ENCODE results near the gene NAALADL2. TPM values are rescaled to one million over a fixed set of nuclear protein-coding genes. Genes with fewer than 3 reads are reported as not detected.

The NAALADL2 gene
- total RNA-seq, 6 donors from 2014 or later, result 4.4 to 12.6 (median 6.3) TPM

GRCh38 chr3:175434561-175434960 lies 575.4 kb downstream of the NAALADL2 start:
- Histone ChIP-seq H3K36me3 (no peaks in the 10 kb centered on the region), H3K27me3 (no peaks in the 10 kb centered on the region), H3K4me1 (no peaks in the 10 kb centered on the region), H3K27ac (no peak overlapping the region), H3K4me3 (no peak overlapping the region), H3K9me3 (no peaks in the 10 kb centered on the region)
- DNase-seq (no peak), ATAC-seq (ENCODE audit: low FRiP score in 2 of 2) (no peak)
- TF ChIP-seq POLR2A (IDR thresholded peaks at IDR 0.05), result no peak
- no peak for TF ChIP-seq POLR2AphosphoS5 (IDR thresholded peaks at IDR 0.05)
- TF ChIP-seq CTCF (IDR thresholded peaks at IDR 0.05), result no peak
- no peak for TF ChIP-seq EP300 (IDR thresholded peaks at IDR 0.05)

DNA sequence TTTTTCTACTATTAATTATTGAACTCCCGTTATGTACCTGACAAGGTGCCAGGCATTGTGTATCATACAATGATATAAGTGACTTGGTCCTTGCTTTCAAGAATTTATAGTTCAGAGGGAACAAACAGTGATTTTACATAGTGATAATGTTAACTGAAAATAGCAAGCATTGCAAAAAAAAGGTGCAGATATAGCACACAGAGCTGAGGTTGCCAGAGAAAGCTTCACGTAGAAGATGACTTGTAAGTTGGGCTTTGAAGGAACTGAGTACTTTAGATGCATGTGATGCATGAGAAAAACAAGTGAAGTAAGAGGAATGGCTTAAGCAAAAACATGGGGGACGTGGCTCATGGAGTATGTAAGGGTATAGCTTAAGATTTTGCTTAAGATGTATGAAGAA lies 584.5 kb downstream of the NAALADL2 start:
- H3K4me1 ChIP-seq, result no peaks in the 10 kb centered on the region
- H3K9me3 ChIP-seq, result no peaks in the 10 kb centered on the region
- WGBS, 2 donors, result 81 to 83% methylated on average over 3 of the region's 3 CpGs
- DNase-seq, result no peak
- no peaks in the 10 kb centered on the region for H3K36me3 ChIP-seq
- H3K4me3 ChIP-seq, result no peak overlapping the region
- H3K27me3 ChIP-seq, result no peaks in the 10 kb centered on the region
- TF ChIP-seq CTCF (IDR thresholded peaks at IDR 0.05), result no peak
- TF ChIP-seq POLR2A (IDR thresholded peaks at IDR 0.05), result no peak
- no peak for TF ChIP-seq POLR2AphosphoS5 (IDR thresholded peaks at IDR 0.05)
- TF ChIP-seq EP300 (IDR thresholded peaks at IDR 0.05), result no peak
- ATAC-seq (ENCODE audit: low FRiP score in 2 of 2), result no peak
- H3K27ac ChIP-seq, result no peak overlapping the region

- Histone ChIP-seq H3K27me3 (no peaks in the 10 kb centered on the region), H3K27ac (no peak overlapping the region), H3K4me1 (no peaks in the 10 kb centered on the region), H3K9me3 (no peaks in the 10 kb centered on the region), H3K4me3 (no peak overlapping the region), H3K36me3 (no peaks in the 10 kb centered on the region)
- ATAC-seq (ENCODE audit: low FRiP score in 2 of 2) (no peak), DNase-seq (no peak)
- 92 to 94% methylated on average over 3 of the region's 3 CpGs for WGBS, 2 donors
- TF ChIP-seq EP300 (IDR thresholded peaks at IDR 0.05) (no peak), CTCF (IDR thresholded peaks at IDR 0.05) (no peak), POLR2A (IDR thresholded peaks at IDR 0.05) (no peak), POLR2AphosphoS5 (IDR thresholded peaks at IDR 0.05) (no peak)
Observed at GRCh38 chr3:175445741-175446140, 586.6 kb downstream of the NAALADL2 start.

DNA sequence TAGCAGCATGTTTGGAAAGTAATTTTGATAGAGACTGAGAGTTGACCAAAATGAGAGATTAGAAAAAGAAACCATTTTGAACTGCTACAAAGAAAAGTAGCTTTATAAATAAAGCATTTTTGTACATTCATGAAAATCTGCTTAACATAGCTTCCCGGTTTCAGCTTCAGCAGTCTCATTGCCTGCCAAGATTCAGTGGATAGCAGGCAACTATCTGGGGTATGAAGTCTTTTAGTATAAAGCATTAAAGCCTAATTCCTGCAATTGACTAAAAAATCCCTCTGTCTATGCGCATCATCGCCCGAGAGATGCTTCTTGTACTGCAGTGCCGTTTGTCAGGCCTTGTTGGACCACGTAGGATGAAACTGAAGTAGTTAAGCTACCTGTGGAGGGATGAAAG lies 588.4 kb downstream of the NAALADL2 start:
- ATAC-seq (ENCODE audit: low FRiP score in 2 of 2), result no peak
- WGBS, 2 donors, result 88 to 91% methylated on average over 6 of the region's 6 CpGs
- no peaks in the 10 kb centered on the region for H3K27me3 ChIP-seq
- no peak overlapping the region for H3K27ac ChIP-seq
- TF ChIP-seq EP300 (IDR thresholded peaks at IDR 0.05), result no peak
- no peak for TF ChIP-seq CTCF (IDR thresholded peaks at IDR 0.05)
- no peak for TF ChIP-seq POLR2A (IDR thresholded peaks at IDR 0.05)
- TF ChIP-seq POLR2AphosphoS5 (IDR thresholded peaks at IDR 0.05), result no peak
- no peaks in the 10 kb centered on the region for H3K36me3 ChIP-seq
- H3K4me1 ChIP-seq, result no peaks in the 10 kb centered on the region
- H3K4me3 ChIP-seq, result no peak overlapping the region
- H3K9me3 ChIP-seq, result no peaks in the 10 kb centered on the region
- DNase-seq, result no peak

DNA sequence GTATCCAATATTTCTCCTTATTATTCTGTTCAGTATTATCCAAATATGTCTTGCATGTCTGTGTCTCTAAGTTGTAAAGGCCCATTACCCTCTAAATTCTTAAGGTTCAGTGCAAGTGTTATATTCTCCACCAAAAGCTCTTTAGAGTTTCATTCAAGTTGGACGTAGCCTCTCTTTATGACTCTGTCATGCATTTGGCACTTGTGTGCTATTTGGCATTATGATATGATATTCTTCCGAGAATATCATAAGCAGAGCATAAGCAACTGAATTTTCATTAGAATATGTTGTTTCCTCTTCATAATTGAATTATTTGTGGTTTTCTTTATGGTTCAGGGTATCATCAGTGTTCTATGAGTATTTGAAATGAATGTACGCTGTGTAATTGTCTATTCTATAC lies 594.2 kb downstream of the NAALADL2 start:
- Histone ChIP-seq H3K4me3 (no peak overlapping the region), H3K27ac (no peak overlapping the region), H3K9me3 (no peaks in the 10 kb centered on the region), H3K36me3 (no peaks in the 10 kb centered on the region), H3K4me1 (no peaks in the 10 kb centered on the region), H3K27me3 (no peaks in the 10 kb centered on the region)
- ATAC-seq (ENCODE audit: low FRiP score in 2 of 2), result no peak
- DNase-seq, result no peak
- WGBS, 2 donors, result 94 to 98% methylated on average over 3 of the region's 3 CpGs
- TF ChIP-seq CTCF (IDR thresholded peaks at IDR 0.05), result no peak
- no peak for TF ChIP-seq POLR2AphosphoS5 (IDR thresholded peaks at IDR 0.05)
- no peak for TF ChIP-seq POLR2A (IDR thresholded peaks at IDR 0.05)
- TF ChIP-seq EP300 (IDR thresholded peaks at IDR 0.05), result no peak

All from upper lobe of left lung (tissue), 6 donors.